GM13977 (cell line): Measurements from ENCODE around the gene DAG1.

ENCODE experiments used
- DNase-seq: peaks from one replicate; pipeline ENCODE4 v3.0.0; 2012; ENCODE audit warnings: low spot score
- CTCF ChIP-seq: IDR thresholded peaks from 2 replicates; pipeline ENCODE4 v1.5.1; 2012; ENCODE audit warnings: mild to moderate bottlenecking, control low read depth; ENCODE audit not compliant: insufficient read depth; ENCODE audit errors: extremely low read depth, missing control alignments
- in situ Hi-C: fragments of 300-500 bp; cut with MboI; formaldehyde crosslinking; loops from one replicate; pipeline ENCODE4 v1.12.0; 2022; ENCODE audit warnings: low sequenced_read_pairs, low pct_unique_long_range_greater_than_20kb, mixed read lengths, inconsistent platforms; ENCODE audit not compliant: unreplicated experiment

Gene DAG1

DNA sequence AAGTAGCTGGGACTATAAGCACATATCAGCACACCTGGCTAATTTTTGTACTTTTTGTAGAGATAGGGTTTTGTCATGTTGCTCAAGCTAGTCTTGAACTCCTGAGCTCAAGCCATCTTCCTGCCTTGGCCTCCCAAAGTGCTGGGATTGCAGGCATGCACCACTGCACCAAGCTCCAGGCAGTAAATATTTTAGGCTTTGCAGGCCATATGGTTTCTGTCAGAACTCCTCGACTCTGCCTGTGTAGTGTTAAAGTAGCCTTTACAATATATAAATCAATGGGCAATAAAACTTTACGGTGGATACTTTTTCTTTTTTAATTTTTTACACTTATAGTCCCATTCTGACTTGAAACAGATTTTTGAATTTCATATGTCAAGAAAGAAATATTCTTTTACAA is 41.6 kb downstream of the DAG1 start:
- DNase-seq: no peak
- no peak for TF ChIP-seq CTCF
- in situ Hi-C loops: no loop called here

DNA sequence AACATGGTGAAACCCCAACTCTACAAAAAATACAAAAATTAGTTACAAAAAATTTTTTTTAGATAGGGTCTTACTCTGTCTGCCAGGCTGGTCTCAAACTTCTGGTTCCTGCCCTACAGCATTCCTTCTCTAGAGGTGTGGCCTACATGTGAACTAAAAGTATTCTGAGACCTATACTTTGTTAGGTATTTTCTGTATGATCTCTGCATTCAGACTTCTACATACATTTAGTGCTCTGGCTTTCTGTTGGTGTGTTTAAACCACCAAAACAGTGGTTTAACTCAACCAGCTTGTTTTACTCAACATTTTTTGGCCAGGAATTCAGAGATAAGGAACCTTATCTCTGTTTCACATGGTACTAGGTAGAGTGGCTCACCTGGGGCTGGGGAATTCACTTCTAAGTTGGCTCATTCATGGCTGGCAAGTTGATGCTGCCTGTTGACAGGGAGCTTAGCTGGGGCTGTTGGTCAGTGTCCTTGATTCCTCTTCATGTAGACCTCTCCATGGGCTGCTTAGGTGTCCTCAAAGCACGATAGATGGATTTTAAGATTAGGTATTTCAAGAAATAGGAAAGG is 42.8 kb downstream of the DAG1 start:
- no peak for DNase-seq
- TF ChIP-seq CTCF: no peak
- in situ Hi-C loops: no loop called here

DNA sequence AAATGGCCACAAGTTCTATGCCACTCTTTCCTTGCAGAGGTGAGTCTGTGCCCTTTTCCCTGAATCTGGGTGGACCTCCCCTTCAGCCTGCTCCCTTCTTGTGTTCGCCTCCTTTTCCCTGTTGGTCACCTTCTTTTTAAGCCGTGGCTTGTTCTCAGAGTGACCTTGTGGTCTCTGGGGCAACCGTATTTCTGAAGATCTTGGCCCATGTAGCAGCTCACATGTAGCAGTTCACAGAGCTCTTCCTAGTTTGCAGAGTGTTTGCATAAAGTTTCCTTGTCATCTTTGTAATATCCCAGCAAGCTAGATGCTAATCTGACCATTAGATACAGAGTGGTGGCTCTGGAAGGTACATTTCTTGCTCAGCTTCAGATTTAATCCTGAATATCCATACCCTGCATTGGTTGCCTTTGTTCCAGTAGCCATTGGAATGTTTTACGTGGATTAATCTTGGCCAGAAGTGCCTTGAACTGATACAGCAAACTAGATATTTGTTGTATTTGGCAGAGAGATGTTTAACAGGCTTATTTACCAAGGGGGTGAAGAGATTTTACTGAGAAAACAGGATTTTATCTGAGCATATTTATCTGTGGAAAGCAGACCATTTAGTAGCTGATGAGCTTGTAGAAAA is 43.5 kb downstream of the DAG1 start:
- in situ Hi-C loops: no loop called here
- no peak for DNase-seq
- TF ChIP-seq CTCF: no peak

GRCh38 chr3:49518016-49518415 is 47.9 kb downstream of the DAG1 start:
- no peak for DNase-seq
- in situ Hi-C loops: no loop called here
- TF ChIP-seq CTCF: no peak

GRCh38 chr3:49518441-49518840 is 48.4 kb downstream of the DAG1 start:
- no peak for DNase-seq
- in situ Hi-C loops: no loop called here
- no peak for TF ChIP-seq CTCF

GRCh38 chr3:49519296-49519695 is 49.2 kb downstream of the DAG1 start:
- in situ Hi-C loops: no loop called here
- TF ChIP-seq CTCF: no peak
- no peak for DNase-seq
